Measurements from ENCODE around the gene NKAPD1. TPM values are rescaled to one million over a fixed set of nuclear protein-coding genes. Genes with fewer than 3 reads are reported as not detected.

Gene NKAPD1
- total RNA-seq, 4 donors from 2014 or later = 13.7 to 20.4 (median 16.1) TPM

DNA sequence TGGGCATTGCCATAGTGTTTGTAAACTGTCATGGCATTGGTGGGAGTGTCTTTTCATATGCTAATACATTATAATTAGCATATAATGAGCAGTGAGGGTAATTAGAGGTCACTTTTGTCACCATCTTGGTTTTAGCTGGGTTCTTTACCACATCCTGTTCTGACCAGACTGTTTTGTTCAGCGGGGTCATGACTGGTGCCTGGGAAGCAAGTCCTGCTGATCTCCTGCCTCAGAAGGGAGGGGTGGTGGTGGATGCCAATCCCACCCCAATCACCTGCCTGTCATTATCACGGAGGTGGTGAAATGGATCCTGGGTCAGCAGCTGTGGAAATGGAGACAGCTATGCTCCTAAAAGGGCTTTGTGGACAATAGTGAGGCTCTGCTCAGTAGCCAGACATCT lies 58.6 kb downstream of the NKAPD1 start:
- no peak for TF ChIP-seq CTCF (IDR thresholded peaks at IDR 0.05)
- no peak for TF ChIP-seq EP300 (IDR thresholded peaks at IDR 0.05)
- no peak for TF ChIP-seq POLR2AphosphoS5 (IDR thresholded peaks at IDR 0.05)
- TF ChIP-seq POLR2A (IDR thresholded peaks at IDR 0.05; ENCODE audit: low read depth) = no peak
- Histone ChIP-seq H3K27ac (replicated peaks in 1 of 4) (no peak overlapping the region), H3K36me3 (no peaks in the 10 kb centered on the region), H3K27me3 (no peaks in the 10 kb centered on the region), H3K9me3 (no peaks in the 10 kb centered on the region), H3K4me1 (peaks cover 0 to 12% (median 11%) of the 10 kb centered on the region in 4 donors), H3K4me3 (no peak overlapping the region)
- WGBS = 89% methylated on average over 2 of the region's 2 CpGs
- intact Hi-C loops (cut with DNase I) = no loop called here
- no peak for DNase-seq (ENCODE audit: extremely low spot score)

DNA sequence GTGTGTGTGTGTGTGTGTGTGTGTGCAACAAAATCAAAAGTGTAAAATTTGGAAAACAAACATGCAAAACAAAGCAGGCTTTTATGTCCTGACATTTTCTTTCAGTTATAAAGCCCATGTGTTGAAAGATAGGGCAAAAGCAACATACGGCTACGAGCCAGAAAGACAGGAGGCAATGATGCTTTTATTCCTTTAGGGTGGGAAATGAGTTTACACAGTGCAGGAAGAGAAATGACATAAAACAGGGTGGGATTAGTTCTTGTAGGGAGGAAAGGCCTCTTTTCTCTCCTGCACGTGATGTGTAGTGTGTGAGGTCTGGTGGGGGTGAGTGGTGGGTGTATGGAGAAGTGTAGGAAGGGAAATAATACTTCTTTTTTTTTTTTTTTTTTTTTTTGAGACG lies 60.4 kb downstream of the NKAPD1 start:
- H3K4me1 ChIP-seq = no peaks in the 10 kb centered on the region
- no peak for TF ChIP-seq POLR2A (IDR thresholded peaks at IDR 0.05; ENCODE audit: low read depth)
- TF ChIP-seq EP300 (IDR thresholded peaks at IDR 0.05) = no peak
- no peak for TF ChIP-seq POLR2AphosphoS5 (IDR thresholded peaks at IDR 0.05)
- TF ChIP-seq CTCF (IDR thresholded peaks at IDR 0.05) = no peak
- no peaks in the 10 kb centered on the region for H3K36me3 ChIP-seq
- no peak for DNase-seq (ENCODE audit: extremely low spot score)
- intact Hi-C loops (cut with DNase I) = no loop called here
- 91% methylated on average over 4 of the region's 4 CpGs for WGBS
- H3K27me3 ChIP-seq = no peaks in the 10 kb centered on the region
- no peaks in the 10 kb centered on the region for H3K9me3 ChIP-seq
- no peak overlapping the region for H3K27ac ChIP-seq (replicated peaks in 1 of 4)
- no peak overlapping the region for H3K4me3 ChIP-seq

Small RNA genes lying within 50 kb of the gene (small RNA-seq; reads per million reads assigned to genes)
- gene AP000907.3 (0 reads per million in 3 donors), gene RNU6-893P (0 reads per million in 3 donors)

Other genes with a start within 250 kb of the NKAPD1 start
- 10 to 100 TPM; 18.4 to 24.1 (median 22.1) TPM for gene ALG9, start 202.7 kb upstream of the NKAPD1 start, total RNA-seq
- under 1 TPM; 0.83 to 0.92 (median 0.84) TPM for gene FDXACB1, start 195.1 kb upstream of the NKAPD1 start, total RNA-seq
- 10 to 100 TPM in 3 of 4 donors, 1 to 10 TPM in 1; 8.7 to 21.7 (median 19.9) TPM for gene CFAP68, start 194.8 kb upstream of the NKAPD1 start, total RNA-seq
- gene CRYAB, start 162.5 kb upstream of the NKAPD1 start, total RNA-seq = 100 to 1,000 TPM; 315 to 493 (median 382) TPM
- gene HSPB2, start 161.6 kb upstream of the NKAPD1 start, total RNA-seq = 1 to 10 TPM; 1.2 to 4.0 (median 2.4) TPM
- 1 to 10 TPM; 1.8 to 6.9 (median 2.9) TPM for gene C11orf52, start 155.4 kb upstream of the NKAPD1 start, total RNA-seq
- 100 to 1,000 TPM; 101 to 168 (median 122) TPM for gene DIXDC1, start 137.0 kb upstream of the NKAPD1 start, total RNA-seq
- 10 to 100 TPM; 27.2 to 32.4 (median 29.4) TPM for gene DLAT, start 48.9 kb upstream of the NKAPD1 start, total RNA-seq
- 1 to 10 TPM in 2 of 4 donors, under 1 TPM in 2; 0.83 to 1.5 (median 1.1) TPM for gene PIH1D2, start 282 bp upstream of the NKAPD1 start, total RNA-seq
- gene TIMM8B, start 12.5 kb downstream of the NKAPD1 start, total RNA-seq = 10 to 100 TPM; 27.8 to 57.7 (median 30.9) TPM
- gene SDHD, start 12.6 kb downstream of the NKAPD1 start, total RNA-seq = 100 to 1,000 TPM; 112 to 148 (median 128) TPM
- 1 to 10 TPM; 5.8 to 7.9 (median 6.8) TPM for gene IL18, start 89.8 kb downstream of the NKAPD1 start, total RNA-seq
- 1 to 10 TPM in 1 of 4 donors, under 1 TPM in 1, not detected in 2; 0.40 to 4.2 TPM for gene TEX12, start 93.1 kb downstream of the NKAPD1 start, total RNA-seq
- 10 to 100 TPM in 1 of 4 donors, 1 to 10 TPM in 3; 1.4 to 11.6 (median 3.1) TPM for gene BCO2, start 101.2 kb downstream of the NKAPD1 start, total RNA-seq
- 10 to 100 TPM; 22.2 to 45.3 (median 28.5) TPM for gene PTS, start 152.1 kb downstream of the NKAPD1 start, total RNA-seq
- not detected for gene PLET1, start 186.6 kb downstream of the NKAPD1 start, total RNA-seq